Measurements from ENCODE around the gene ICE2.

DNA sequence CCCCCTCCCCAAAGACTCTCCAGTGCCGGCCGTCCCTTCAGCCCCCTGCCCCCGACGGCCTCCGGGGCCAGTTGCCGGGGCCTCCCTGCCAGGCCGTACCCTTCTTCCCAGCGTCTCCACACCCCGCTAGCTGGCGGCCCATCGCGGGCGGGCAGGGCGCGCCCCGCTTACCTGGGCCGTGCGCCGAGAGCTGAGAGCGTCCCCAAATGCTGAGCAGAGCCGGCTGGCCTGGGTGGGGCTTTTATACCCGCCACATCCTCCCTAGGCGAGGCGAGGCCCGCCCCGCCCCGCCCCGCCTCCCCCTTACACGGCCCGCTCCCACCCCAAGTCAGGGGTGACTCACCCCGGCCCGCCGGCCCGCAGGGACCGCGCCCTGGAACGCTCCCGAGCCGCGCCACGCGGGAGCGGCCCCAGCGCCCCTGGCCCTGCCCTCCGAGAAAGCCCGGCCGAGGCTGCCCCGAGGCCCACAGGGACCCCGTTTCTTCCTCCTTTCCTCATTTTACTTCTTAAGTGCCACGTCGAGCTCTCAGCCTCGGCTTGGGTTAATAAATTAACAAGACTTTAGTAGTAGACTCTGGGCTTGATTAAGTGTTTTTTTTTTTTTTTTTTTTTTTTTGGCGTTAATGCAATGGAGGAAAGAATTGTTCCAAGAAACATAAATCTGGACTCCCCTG is 81.0 kb downstream of the ICE2 start, which contains the start of gene ANXA2:
- no peak for TF ChIP-seq JUND (IDR thresholded peaks at IDR 0.05)
- TF ChIP-seq, protein P1, sequence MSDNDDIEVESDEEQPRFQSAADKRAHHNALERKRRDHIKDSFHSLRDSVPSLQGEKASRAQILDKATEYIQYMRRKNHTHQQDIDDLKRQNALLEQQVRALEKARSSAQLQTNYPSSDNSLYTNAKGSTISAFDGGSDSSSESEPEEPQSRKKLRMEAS (IDR thresholded peaks at IDR 0.05) = no peak
- TF ChIP-seq, protein P2, sequence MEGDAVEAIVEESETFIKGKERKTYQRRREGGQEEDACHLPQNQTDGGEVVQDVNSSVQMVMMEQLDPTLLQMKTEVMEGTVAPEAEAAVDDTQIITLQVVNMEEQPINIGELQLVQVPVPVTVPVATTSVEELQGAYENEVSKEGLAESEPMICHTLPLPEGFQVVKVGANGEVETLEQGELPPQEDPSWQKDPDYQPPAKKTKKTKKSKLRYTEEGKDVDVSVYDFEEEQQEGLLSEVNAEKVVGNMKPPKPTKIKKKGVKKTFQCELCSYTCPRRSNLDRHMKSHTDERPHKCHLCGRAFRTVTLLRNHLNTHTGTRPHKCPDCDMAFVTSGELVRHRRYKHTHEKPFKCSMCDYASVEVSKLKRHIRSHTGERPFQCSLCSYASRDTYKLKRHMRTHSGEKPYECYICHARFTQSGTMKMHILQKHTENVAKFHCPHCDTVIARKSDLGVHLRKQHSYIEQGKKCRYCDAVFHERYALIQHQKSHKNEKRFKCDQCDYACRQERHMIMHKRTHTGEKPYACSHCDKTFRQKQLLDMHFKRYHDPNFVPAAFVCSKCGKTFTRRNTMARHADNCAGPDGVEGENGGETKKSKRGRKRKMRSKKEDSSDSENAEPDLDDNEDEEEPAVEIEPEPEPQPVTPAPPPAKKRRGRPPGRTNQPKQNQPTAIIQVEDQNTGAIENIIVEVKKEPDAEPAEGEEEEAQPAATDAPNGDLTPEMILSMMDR (IDR thresholded peaks at IDR 0.05; ENCODE audit: low read depth, low read length, missing input control) = no peak
- TF ChIP-seq, protein P3, sequence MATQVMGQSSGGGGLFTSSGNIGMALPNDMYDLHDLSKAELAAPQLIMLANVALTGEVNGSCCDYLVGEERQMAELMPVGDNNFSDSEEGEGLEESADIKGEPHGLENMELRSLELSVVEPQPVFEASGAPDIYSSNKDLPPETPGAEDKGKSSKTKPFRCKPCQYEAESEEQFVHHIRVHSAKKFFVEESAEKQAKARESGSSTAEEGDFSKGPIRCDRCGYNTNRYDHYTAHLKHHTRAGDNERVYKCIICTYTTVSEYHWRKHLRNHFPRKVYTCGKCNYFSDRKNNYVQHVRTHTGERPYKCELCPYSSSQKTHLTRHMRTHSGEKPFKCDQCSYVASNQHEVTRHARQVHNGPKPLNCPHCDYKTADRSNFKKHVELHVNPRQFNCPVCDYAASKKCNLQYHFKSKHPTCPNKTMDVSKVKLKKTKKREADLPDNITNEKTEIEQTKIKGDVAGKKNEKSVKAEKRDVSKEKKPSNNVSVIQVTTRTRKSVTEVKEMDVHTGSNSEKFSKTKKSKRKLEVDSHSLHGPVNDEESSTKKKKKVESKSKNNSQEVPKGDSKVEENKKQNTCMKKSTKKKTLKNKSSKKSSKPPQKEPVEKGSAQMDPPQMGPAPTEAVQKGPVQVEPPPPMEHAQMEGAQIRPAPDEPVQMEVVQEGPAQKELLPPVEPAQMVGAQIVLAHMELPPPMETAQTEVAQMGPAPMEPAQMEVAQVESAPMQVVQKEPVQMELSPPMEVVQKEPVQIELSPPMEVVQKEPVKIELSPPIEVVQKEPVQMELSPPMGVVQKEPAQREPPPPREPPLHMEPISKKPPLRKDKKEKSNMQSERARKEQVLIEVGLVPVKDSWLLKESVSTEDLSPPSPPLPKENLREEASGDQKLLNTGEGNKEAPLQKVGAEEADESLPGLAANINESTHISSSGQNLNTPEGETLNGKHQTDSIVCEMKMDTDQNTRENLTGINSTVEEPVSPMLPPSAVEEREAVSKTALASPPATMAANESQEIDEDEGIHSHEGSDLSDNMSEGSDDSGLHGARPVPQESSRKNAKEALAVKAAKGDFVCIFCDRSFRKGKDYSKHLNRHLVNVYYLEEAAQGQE (IDR thresholded peaks at IDR 0.05) = no peak
- TF ChIP-seq TAF1 (conservative IDR thresholded peaks at IDR 0.05) = no peak
- TF ChIP-seq FOXA1 (IDR thresholded peaks at IDR 0.05) = no peak
- TF ChIP-seq, protein P4, sequence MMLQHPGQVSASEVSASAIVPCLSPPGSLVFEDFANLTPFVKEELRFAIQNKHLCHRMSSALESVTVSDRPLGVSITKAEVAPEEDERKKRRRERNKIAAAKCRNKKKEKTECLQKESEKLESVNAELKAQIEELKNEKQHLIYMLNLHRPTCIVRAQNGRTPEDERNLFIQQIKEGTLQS (IDR thresholded peaks at IDR 0.05) = no peak
- no peak for TF ChIP-seq YY1 (IDR thresholded peaks at IDR 0.05)
- no peak for TF ChIP-seq SP1 (IDR thresholded peaks at IDR 0.05)
- no peak for TF ChIP-seq EGR1 (IDR thresholded peaks at IDR 0.05; ENCODE audit: low read depth in 2 of 2)
- no peak for TF ChIP-seq RAD21 (IDR thresholded peaks at IDR 0.05)
- no peak for TF ChIP-seq RXRA (IDR thresholded peaks at IDR 0.05)
- TF ChIP-seq HNF4G (IDR thresholded peaks at IDR 0.05) = no peak

All from liver (tissue), 3 donors.